ENCODE data around the gene HOTAIR.

DNA sequence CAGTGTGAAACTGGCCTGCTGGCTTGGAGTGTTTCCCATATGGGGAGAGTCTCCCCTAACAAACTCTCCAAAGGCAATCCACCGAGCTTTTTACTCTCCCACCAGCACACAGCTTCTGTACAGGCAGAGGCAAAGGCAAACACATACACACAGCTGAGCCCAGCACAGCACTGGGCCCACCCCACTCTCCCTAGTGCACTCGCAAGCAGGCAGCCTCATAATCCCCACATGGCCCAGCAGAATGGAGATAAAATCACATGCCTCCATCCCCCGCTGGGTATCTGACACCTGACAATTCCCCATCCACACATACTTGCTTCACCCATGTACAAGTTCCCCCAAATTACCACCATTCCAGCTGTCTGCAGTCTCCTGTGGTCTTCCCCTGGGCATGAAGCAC lies 16.6 kb downstream of the HOTAIR start:
- no peak for TF ChIP-seq POLR2A (IDR thresholded peaks at IDR 0.05; ENCODE audit: low read length)
- no peak for TF ChIP-seq GATA1 (IDR thresholded peaks at IDR 0.05; ENCODE audit: low read depth, low read length)
